Stimulated activated naive CD4-positive, alpha-beta T cell (primary cell): ENCODE measurements around the gene RIPK3.

ENCODE experiments used
- DNase-seq, 6 experiments: peaks; one replicate each; lab custom pipeline; 2025; lab: John Stamatoyannopoulos, UW

The RIPK3 gene

GRCh38 chr14:24343795-24344660 is 4.2 kb upstream of the RIPK3 start:
- DNase-seq = no peak

GRCh38 chr14:24342889-24343288 is 3.1 kb upstream of the RIPK3 start:
- no peak for DNase-seq

GRCh38 chr14:24340606-24341005 is 815 bp upstream of the RIPK3 start:
- no peak for DNase-seq

DNA sequence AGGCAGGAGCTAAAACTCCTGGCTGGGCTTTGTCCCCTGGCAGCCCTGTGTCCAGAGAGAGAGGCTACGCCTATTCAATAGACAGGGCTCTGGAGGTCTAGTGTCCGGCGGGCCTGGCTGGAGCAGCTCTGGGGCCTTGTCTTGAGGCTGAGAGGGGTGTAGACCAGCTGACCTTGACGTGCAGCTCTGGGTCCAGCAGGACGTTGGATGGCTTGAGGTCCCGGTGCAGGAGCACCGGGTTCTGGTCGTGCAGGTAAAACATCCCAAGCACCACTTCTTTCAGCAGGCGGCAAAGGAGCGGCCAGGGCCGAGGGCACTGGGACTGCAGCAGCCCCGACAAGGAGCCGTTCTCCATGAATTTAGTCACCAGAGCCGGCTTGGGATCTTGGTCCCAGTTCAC is 948 bp downstream of the RIPK3 start:
- no peak for DNase-seq

DNA sequence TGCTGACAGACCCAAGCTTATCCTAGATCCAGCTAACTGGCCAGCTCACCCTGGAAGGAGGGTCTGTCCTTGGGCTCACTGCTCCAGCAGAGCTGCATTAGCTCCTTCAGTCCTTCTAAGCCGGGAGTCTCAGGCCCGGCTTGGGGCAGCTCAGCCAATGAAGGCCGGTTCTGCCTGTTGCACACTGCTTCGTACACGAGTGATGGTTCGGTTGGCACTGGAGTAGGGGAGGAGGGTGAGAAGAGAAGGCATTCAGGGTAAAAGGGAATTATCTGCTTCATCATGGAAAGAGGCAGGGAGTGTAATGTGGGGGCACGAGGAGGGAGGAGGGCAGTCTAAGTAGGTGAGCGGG is 2.0 kb downstream of the RIPK3 start:
- DNase-seq = no peak

DNA sequence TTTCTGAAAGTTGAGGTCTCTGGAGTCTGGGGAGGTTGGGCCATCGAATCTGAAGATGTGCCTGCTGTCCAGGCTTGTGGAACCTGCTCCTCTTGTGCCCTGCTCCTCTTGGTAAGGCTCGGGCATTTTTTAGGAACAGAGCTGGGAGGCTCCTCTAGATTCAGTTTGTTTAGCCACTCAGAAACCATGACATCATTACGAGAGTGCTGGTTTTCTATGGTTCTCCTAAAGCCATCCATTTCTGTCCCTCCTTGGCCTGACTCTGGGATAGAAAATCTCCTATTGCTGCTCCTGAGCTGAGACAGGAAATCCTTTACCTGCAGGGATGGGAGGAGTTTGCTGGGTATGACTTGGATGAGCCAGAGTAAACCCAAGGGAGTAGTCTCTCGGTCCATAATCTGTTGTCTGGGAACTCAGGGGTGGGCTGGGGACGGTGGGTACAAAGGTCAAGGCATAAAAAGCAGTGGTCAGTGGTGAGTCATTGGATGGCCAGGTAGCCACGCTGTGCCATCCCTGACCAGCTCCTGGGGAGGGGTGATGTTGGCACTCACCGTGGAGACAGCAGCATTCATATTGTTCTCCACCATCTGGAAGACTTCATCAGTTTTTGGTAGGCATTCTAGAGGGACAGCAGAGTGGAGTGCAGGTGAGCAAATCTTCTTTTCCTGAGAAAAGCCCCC is 2.5 kb downstream of the RIPK3 start:
- DNase-seq = no peak

- DNase-seq = no peak
Observed at GRCh38 chr14:24335461-24336171, 4.2 kb downstream of the RIPK3 start.

DNA sequence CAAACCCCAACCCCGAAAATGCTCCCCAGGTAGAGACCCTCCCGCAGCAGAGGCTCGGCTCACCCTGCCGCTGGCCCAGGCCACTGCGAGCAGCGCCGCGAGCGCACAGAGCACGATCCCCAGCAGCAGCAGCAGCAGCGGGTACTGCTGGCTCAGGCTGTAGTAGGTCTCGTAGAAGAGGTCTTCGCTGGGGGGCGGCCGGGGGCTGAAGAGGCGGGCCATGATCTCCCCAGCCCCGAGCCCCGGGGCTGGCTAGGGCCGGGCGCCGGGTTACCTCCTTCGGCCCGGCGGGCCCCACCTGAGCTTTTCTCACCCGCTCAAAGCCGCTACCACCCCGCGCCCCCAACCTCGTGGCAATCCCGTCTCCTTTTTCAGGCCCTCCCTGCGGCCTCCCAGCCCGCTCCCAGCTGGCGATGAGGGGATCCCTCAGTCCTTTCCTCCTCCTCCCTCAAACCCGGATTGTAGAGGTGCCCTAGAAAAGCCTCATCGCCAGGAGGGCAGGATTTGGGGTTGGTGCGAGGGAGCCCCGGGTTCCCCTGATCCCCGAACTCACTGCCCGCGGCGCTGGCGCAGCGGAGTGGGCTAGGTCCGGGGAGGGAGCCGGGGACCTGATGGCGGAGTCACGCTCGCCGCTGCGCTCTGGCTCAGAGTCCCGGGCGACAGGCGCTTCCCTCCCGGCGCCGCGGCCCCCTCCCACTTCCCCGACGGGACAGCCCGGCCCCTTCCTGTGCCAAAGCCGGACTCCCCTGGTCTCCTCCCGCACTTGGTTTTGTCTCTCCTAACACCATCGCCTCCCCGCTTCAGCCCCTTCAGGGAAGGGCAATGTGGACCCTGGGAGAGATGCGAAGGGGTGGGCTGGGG is 5.1 kb downstream of the RIPK3 start, which contains the start of gene ADCY4:
Gene ADCY4 (minus strand): TSS at position 641 of the 861 bp plus-strand sequence. CDS start 419 bp downstream, at position 222.
- DNase-seq = peak in 2 of 6 experiments; percentile 19 to 35

DNA sequence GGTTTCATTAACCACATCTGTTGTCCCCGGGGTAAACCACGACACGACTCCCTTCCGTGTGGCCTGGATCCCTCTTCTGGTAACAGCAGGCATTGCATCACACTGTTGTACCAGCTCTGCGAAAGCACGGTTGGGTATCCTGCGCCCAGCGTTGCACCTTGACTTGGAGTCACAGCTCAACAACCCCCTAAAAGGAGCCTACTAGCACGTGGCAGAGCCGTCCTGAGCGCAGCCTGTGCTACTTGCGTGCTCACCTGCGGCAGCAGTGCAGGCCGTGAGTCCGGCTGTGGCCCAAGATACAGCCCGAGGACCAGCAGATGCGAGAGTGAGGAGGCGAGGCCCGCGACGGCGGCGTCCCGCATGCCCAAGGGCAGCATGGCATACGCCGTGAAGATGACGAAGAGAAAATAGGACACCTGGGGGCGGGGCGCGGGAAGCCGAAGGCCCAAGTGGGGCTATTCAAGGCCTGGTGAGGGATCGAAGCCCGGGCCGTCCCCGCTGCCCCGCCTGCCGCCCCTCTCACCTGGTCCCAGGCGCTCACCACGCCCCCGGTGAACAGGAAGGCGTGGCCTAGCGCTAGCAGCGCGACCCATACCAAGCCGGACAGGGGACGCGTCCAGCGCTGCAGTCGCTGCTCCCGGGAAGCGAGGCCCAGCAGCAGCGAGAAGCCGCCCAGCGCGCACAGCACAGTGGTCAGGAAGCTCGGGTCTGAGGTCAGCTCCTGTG is 7.4 kb downstream of the RIPK3 start:
- DNase-seq = peak; percentile 69 to 91 (median 80)

DNA sequence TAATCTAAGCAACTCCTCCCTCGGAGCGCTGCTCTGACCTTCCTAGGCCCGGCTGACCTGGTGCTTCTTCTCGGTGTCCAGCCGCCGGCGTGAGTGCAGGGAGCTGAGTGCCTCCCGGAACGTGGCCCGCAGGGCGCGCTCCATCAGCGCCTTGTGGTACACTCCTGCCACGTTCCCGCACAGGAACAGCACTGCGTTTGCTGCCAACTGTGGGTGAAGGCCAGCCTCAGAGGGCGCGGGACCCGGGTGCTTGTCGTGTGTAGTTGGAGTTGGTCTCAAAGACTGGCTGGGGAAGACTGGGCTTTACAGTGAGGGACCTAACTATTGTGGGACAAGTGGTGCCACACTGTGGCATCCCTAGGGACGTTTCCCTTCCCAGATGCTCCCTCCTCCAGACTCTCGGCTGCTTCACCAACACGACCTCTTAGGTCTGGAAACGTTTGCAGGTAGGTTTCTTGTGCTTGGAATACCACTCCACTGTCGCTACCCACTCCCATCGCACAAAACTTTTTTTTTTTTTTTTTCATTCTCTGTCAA is 8.0 kb downstream of the RIPK3 start:
- no peak for DNase-seq

- DNase-seq = no peak
Observed at GRCh38 chr14:24330973-24331674, 8.7 kb downstream of the RIPK3 start.

- DNase-seq = no peak
Observed at GRCh38 chr14:24329736-24330135, 10.1 kb downstream of the RIPK3 start.

DNA sequence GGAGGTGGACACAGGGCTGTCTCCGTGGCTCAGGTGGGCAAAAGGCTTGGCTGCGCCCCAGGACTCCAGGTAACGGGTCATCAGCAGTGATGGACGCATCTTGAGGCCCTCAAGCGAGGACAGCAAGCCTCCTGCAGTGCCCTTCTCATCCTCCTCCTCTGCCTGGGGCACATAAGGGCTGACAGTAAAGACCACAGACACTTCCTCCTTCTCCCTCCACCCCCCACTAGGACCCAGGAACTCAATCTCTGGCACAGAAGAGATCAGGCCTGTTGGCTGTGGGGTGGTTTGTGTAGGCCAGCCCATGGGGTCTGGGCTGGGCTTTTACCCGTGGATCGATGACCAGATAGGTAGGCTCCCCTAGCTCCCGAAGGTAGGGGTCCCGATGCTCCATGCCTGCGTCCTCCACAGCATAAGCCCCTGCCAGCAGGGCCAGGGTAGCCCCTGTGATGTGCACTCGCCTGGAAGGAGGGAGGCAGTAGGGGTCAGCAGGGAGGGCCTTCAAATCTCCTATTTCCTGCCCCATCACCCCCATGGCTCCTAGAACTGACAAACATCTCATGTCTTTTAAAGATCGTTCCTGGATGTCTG is 10.6 kb downstream of the RIPK3 start:
- DNase-seq = no peak

- DNase-seq = peak in 1 of 6 experiments; percentile 12
Observed at GRCh38 chr14:24327914-24328313, 11.9 kb downstream of the RIPK3 start.

- DNase-seq = no peak
Observed at GRCh38 chr14:24327303-24327702, 12.5 kb downstream of the RIPK3 start.

GRCh38 chr14:24325963-24326362 is 13.8 kb downstream of the RIPK3 start:
- no peak for DNase-seq

DNA sequence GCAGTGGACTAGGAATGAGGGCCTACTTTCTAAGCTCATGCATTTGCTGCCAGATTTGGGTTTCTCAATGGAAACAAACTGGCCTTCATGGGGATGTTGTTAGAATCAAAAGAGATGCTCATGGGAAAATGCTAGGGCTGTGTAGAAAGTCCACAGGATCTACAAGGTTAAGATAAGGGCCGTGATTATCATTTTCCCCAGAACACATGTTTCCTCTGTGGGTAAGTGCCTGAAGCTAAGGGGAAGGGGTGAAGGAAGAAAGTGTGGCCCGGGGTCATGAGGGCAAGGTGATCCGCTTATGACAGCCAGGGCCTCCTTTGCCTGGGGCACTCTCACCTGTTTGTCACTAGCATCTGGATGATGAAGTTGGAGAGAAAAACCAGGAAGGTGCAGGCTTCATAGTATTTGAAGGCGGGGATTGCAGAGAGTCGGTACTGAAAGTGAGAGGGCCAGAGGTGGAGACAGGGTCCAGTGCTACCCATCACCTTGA is 14.7 kb downstream of the RIPK3 start:
- no peak for DNase-seq

DNA sequence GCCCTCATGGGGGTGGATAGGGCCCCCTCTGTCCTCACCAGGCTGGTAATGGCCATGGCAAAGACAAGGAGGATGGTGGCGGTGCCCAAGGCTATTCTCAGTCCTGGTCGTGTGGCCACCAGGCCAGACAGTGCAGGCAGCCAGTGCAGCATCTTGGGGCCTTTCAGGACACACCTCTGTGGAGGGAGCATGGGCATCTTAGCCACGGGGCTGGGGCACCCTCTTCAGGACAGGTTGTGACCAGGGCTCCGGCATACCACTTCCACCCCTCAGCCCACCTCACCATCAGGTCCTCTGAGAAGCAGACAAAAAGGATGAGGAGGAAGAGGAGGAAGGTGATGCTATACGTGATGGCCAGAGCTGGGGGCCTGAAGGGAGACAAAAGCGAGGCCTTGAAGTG is 15.8 kb downstream of the RIPK3 start:
- DNase-seq = no peak

- no peak for DNase-seq
Observed at GRCh38 chr14:24323341-24323740, 16.4 kb downstream of the RIPK3 start.

DNA sequence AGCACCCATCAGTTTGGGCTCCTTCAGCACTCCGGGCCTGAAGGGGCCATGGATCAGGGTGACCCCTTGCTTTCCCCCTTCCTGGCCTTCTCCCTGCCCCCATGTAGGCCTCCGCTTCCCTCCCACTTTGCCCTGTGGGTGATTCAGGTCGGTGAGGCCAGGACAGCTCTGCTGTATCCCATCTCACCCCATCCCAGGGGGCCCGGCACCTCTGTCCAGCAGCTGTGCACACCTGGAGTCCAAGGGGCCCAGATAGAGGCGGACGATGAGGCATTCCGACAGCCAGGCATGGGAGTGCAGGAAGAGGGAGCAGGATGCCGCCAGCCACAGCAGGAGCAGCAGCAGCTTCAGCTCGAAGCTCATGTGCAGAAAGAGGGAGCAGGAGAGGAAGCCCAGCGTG is 17.1 kb downstream of the RIPK3 start:
- no peak for DNase-seq
